Gastroesophageal sphincter (tissue), 2 donors: Measurements from ENCODE around the gene CHKB.

Source experiments
- POLR2A ChIP-seq, 2 donors: fragments of 450-650 bp; IDR thresholded peaks; one replicate each; pipeline ENCODE4 v1.6.1; 2017; ENCODE audit warnings: antibody characterized with exemption in 2 of 2, mild to moderate bottlenecking in 2 of 2, moderate library complexity in 1 of 2
- POLR2AphosphoS5 ChIP-seq: sonication (generic); formaldehyde crosslinking; IDR thresholded peaks from one replicate; pipeline ENCODE4 v1.6.1; 2017; ENCODE audit warnings: antibody characterized with exemption

DNA sequence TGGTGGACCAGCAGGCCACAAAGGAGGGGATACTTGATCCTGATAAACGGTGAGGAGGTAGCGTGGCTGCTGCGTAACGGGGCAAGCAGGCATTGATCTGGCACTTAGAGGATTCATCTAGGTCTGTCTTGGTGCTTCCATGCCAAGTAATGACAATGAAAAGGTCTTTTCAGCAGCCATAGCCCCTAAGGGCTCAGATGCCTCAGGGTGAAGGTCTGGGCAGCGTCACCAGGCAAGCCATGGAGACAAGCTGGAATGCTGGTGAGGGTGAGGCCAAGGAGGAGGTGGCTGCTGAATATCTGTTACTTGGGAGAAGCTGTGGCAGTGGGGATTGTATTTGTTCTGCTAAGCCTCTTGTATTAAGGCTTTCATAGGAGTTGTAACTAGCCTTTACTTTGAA is 4.8 kb upstream of the CHKB start:
- TF ChIP-seq POLR2AphosphoS5 (no peak), POLR2A (IDR thresholded peaks at IDR 0.05) (no peak)
